HG02870 (cell line): ENCODE data around the gene RPL27.
"Not testable (repeated sequence)": the region's sequence is repeated elsewhere in the genome, so short reads cannot be mapped to it uniquely, and the experiment has no call there.

Experiments used
- ATAC-seq: cut with Tn5 transposase; IDR thresholded peaks from one replicate; pipeline ENCODE4 v1.9.1; 2021; ENCODE audit warnings: mild to moderate bottlenecking, moderate library complexity; ENCODE audit not compliant: unreplicated experiment

Gene RPL27

GRCh38 chr17:42992872-42993271 lies 5.3 kb upstream of the RPL27 start:
- ATAC-seq = no peak

- ATAC-seq = not testable (repeated sequence)
Measured at GRCh38 chr17:42993913-42994312, 4.3 kb upstream of the RPL27 start.

GRCh38 chr17:42997390-42997983 lies 732 bp upstream of the RPL27 start:
- no peak for ATAC-seq

GRCh38 chr17:42999003-42999525 lies 845 bp downstream of the RPL27 start:
- ATAC-seq = no peak

GRCh38 chr17:43000894-43001293 lies 2.7 kb downstream of the RPL27 start:
- not testable (repeated sequence) for ATAC-seq

- no peak for ATAC-seq
Measured at GRCh38 chr17:43003542-43004172, 5.4 kb downstream of the RPL27 start.

- ATAC-seq = no peak
Measured at GRCh38 chr17:43006639-43007551, 8.7 kb downstream of the RPL27 start, which contains the start of gene IFI35. Gene IFI35 (plus strand): TSS chr17:43006784. CDS start chr17:43006948, 164 bp downstream.

GRCh38 chr17:43010667-43011308 lies 12.6 kb downstream of the RPL27 start:
- no peak for ATAC-seq

- ATAC-seq = no peak
Measured at GRCh38 chr17:43011728-43012472, 13.7 kb downstream of the RPL27 start.

- no peak for ATAC-seq
Measured at GRCh38 chr17:43013296-43013695, 15.1 kb downstream of the RPL27 start.

GRCh38 chr17:43014020-43014648 lies 15.9 kb downstream of the RPL27 start:
- ATAC-seq = no peak

GRCh38 chr17:43014649-43015542 lies 16.7 kb downstream of the RPL27 start:
- no peak for ATAC-seq

GRCh38 chr17:43015579-43015978 lies 17.4 kb downstream of the RPL27 start:
- no peak for ATAC-seq

- ATAC-seq = no peak
Measured at GRCh38 chr17:43016216-43016615, 18.0 kb downstream of the RPL27 start.

- ATAC-seq = no peak
Measured at GRCh38 chr17:43018008-43018853, 20.0 kb downstream of the RPL27 start.

- ATAC-seq = no peak
Measured at GRCh38 chr17:43018932-43019331, 20.7 kb downstream of the RPL27 start.

GRCh38 chr17:43019418-43019817 lies 21.2 kb downstream of the RPL27 start:
- no peak for ATAC-seq
